AG09319 (cell line): Measurements from ENCODE around the gene TAPT1.

Experiments
- DNase-seq: peaks from one replicate; pipeline ENCODE4 v3.0.0-alpha.2; 2010; ENCODE audit warnings: low read depth; ENCODE audit errors: extremely low read depth
- CTCF ChIP-seq: IDR thresholded peaks from 2 replicates; pipeline ENCODE4 v1.5.1; 2011; ENCODE audit warnings: low read depth, mild to moderate bottlenecking, inconsistent platforms, low read length, moderate library complexity

The TAPT1 gene

DNA sequence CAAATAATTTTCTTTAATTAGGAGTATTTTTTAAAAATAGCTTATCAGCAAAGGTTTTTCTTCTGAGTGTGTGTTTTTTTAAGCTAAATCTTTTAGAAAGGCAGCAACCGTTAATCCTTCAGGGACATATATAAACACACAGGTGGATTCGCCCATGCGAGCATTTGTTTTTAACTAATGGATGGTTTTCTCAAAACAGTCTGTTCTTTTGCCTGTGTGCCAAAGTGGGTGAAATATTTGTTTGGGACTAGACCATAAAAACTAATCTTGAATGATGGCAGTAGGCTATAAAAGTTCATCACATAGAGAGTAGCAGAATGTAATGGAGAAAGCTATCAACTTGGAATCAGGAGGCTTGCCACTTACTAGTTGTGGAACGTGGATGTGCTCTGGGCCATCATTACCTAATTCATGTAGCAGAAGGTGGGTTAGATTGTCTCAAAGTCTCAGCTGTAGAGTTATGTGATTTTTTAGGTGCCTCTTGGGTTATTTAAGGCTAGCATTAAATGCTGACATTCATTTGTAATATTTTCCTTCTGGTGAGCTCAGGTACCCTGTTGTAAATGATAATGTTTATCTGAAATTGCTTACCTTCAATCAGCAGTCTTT lies 7.4 kb upstream of the TAPT1 start:
- no peak for DNase-seq
- no peak for TF ChIP-seq CTCF

DNA sequence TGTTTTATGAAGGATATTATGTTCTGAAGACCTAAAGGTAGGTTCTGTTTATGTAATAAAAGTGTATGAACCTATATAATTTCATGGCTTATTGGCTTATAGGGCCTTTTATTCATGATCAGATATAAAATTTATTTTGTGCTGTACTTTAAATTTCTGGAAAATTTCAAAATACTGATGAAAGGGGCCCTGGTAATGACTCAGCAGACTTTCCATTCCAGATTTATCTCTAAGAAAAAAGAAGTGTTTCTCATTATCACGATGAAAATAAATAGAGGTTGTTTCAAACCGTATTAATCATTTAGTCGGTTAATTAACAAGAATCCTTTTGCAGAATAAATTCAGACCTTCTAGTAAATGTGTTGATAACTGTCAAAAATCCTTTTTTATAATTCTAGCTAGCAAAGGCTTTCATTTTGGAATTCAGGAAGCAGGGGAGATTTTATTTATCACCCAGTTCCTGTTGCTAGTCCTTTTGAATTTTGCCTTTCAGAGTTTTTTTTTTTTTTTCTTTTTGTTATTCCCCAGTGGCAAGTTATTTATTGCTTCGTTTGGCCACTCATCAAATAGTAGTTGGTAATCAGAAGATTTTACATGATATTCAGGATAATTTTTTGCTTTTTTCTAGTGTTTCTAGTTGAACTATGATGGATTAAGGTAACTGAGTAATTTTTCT lies 5.4 kb upstream of the TAPT1 start:
- no peak for DNase-seq
- no peak for TF ChIP-seq CTCF

- no peak for TF ChIP-seq CTCF
- DNase-seq, result no peak
Measured at GRCh38 chr4:16230308-16230707, 4.0 kb upstream of the TAPT1 start.

- no peak for DNase-seq
- no peak for TF ChIP-seq CTCF
Measured at GRCh38 chr4:16229604-16230003, 3.3 kb upstream of the TAPT1 start.

GRCh38 chr4:16227462-16227868 lies 1.2 kb upstream of the TAPT1 start:
- TF ChIP-seq CTCF, result no peak
- no peak for DNase-seq

DNA sequence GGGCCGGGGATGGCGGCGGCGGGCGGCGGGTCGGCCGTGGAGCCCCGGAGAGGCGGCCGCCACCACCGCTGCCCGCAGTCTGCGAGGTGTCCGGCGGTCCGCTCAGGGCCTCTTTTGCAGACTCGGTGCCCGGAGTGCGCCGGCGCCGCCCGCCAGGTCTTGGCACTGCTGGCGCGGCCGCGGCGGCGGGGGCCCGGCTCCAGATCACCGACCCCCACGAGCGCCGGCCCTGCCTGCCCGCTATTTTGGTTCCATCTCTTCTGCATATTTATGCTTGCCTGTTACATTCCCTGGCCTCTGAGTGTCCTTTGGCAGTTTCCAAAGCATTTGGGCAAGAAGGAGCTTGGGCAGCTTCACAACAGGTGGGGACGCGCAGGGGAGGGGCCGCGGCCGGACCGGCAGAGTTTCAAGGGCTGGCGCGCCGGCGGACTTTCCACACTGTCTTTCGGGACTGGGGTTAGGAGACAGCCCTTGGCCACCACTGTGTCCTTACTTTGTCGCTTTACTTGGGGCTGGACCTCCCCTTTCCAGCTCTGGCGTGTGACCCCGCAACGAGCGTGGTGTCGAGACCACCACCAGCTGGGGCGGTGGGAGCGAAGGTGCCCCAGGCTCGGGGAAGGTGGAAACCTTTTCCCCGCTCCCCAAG lies 668 bp upstream of the TAPT1 start:
- DNase-seq, result no peak
- TF ChIP-seq CTCF, result no peak

DNA sequence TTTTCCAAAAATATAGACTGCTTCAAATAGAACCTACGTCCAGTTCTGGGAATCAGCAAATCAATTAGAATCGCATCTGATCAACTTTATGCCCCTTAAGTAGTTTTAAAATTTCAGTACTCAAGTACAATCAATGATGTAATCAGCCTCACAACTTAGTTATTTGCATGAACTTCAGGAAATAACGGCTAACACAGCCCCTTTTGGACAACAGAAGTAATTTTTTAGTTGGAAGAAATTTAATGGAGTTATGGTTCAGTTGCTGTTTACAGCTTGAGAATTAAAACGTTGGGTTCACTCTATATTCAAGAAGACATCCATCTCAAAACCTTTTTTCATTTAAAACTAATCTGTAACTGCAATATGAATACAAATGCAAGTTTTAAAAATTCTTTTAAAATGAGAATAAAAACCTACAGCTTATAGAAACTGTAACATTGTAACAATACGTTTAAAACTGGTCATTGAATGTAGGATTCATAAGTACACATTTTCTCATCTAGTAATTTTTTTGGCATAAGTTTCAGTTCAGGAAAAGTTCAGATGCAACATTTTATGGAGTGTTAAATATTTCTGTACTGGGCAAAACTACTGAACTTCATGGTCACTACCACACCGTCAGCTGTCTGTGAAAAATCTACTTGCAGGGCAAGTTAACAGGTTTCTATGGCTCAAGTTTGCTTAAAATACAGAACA lies 956 bp downstream of the TAPT1 start:
- no peak for DNase-seq
- no peak; the same call in 1 of the 2 replicates for TF ChIP-seq CTCF
